ACHN (cell line): Measurements from ENCODE around the gene UAP1L1.

Source experiments
- DNase-seq: peaks from one replicate; pipeline ENCODE4 v3.0.0-alpha.2; 2015
- in situ Hi-C: cut with HindIII; loops from 2 replicates; pipeline ENCODE4 v1.10.0; 2017; ENCODE audit warnings: low sequenced_read_pairs, low pct_ligation_motif_present, low pct_unique_long_range_greater_than_20kb

The UAP1L1 gene

GRCh38 chr9:137083394-137084004, 6.2 kb downstream of the UAP1L1 start:
- in situ Hi-C loops, result no loop called here
- peak; percentile 96 for DNase-seq

GRCh38 chr9:137084526-137084925, 7.2 kb downstream of the UAP1L1 start:
- in situ Hi-C loops, result no loop called here
- DNase-seq, result no peak

- in situ Hi-C loops, result no loop called here
Observed at GRCh38 chr9:137085920-137086530, 8.7 kb downstream of the UAP1L1 start.

GRCh38 chr9:137086531-137087408, 9.5 kb downstream of the UAP1L1 start, which contains the start of gene MAN1B1:
MAN1B1 (plus strand) TSS chr9:137086985; CDS start chr9:137087000, 15 bp downstream.
- in situ Hi-C loops, result no loop called here
- DNase-seq, result peak; percentile 97

More at GRCh38 chr9:137085920-137086530, 8.7 kb downstream of the UAP1L1 start:
- DNase-seq, result peak; percentile 24

GRCh38 chr9:137087409-137087925, 10.2 kb downstream of the UAP1L1 start:
- DNase-seq, result no peak

GRCh38 chr9:137088121-137088520, 10.8 kb downstream of the UAP1L1 start:
- DNase-seq, result no peak
- in situ Hi-C loops, result no loop called here

More at GRCh38 chr9:137087409-137087925, 10.2 kb downstream of the UAP1L1 start:
- in situ Hi-C loops, result no loop called here

- no peak for DNase-seq
- in situ Hi-C loops, result no loop called here
Observed at GRCh38 chr9:137089232-137089947, 12.1 kb downstream of the UAP1L1 start.

GRCh38 chr9:137095664-137096517, 18.6 kb downstream of the UAP1L1 start:
- in situ Hi-C loops, result no loop called here
- no peak for DNase-seq

DNA sequence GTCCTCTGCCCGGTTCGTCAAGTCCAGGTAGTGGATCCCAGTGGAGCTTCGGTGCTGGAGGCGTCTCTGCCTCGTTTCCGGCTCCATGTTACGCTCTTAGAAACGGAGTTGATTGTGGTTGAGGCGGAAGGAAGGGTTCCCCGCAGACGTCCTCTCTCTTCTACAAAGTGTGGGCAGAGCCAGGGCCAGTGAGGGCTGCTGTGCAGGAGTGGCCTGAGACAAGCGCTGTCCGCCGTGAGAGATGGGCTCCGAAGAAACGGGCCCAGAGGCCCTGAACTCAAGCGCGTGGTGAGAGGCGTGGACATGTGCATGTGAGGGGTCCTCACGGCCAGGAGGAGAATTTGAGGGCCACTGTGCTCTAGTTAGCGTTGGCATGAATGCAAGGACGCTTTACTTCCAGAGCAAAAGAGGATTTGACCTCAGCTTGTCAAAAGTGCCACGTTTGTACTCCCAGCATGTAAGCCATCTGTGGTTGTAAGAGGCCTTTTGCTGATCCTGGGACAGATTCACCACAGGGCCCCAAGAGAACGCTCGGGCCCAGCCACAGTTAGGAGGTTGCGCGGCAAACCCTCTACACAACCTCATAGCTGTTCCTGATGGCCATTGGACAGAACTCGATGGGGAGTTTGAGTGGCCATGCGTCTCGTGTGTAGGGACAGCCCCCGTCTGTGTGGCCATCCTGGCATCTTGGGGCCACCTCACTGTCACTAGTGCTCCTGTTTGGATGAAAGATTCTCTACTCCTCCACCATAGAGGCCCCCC, 19.6 kb downstream of the UAP1L1 start:
- in situ Hi-C loops, result no loop called here

GRCh38 chr9:137097761-137098462, 20.6 kb downstream of the UAP1L1 start:
- DNase-seq, result no peak
- in situ Hi-C loops, result no loop called here

More for the DNA sequence above, 19.6 kb downstream of the UAP1L1 start:
- no peak for DNase-seq

- no peak for DNase-seq
- in situ Hi-C loops, result no loop called here
Observed at GRCh38 chr9:137099231-137099630, 21.9 kb downstream of the UAP1L1 start.

DNA sequence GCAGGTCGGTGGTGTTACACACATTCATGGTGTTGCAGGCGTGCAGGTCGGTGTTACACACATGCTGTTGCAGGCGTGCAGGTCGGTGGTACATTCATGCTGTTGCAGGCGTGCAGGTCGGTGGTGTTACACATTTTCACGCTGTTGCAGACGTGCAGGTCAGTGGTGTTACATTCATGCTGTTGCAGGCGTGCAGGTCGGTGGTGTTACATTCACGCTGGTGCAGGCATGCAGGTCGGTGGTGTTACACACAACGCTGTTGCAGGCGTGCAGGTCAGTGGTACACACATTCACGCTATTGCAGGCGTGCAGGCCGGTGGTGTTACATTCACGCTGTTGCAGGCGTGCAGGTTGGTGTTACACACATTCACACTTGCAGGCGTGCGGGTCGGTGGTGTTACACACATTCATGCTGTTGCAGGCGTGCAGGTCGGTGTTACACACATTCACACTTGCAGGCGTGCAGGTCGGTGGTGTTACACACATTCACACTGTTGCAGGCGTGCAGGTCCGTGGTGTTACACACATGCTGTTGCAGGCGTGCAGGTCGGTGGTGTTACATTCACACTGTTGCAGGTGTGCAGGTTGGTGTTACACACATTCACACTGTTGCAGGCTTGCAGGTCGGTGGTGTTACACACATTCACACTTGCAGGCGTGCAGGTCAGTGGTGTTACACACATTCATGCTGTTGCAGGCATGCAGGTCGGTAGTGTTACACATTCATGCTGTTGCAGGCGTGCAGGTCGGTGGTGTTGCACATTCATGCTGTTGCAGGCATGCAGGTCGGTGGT, 26.1 kb downstream of the UAP1L1 start:
- in situ Hi-C loops, result no loop called here
- no peak for DNase-seq

DNA sequence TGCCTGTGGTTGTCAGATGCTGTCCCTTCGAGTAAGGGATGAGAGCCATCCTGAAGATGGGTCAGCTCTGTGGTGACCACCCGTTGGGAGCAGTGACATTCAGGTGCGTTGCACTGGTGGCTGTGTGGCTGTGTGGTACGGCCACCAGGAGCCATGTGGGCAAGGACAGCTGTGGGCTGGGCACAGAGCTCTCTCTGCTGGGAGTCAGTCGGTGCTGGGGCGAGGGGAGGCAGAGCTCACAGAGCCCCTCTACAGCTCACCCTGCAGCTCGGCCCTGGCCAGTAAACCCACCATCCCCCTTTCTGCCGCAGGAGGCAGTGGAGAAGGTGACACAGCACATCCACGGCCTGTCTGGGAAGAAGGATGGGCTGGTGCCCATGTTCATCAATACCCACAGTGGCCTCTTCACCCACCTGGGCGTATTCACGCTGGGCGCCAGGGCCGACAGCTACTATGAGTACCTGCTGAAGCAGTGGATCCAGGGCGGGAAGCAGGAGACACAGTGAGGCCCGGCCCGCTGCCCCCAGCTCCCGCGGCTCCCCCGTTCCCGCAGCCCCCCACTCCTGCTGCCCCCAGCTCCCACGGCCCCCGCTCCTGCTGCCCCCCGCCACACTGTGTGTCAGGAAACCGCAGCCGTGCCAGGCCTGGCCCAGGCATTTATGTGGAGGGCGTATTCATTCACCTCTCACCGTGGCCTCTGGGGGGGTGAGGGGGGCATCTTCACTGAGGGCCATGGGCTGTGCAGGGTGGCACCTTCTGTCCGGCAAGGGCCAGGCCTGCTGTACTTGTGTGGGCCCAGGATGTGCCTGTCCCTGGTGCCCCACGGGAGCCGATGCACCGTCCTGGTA, 28.7 kb downstream of the UAP1L1 start:
- in situ Hi-C loops, result no loop called here
- no peak for DNase-seq

DNA sequence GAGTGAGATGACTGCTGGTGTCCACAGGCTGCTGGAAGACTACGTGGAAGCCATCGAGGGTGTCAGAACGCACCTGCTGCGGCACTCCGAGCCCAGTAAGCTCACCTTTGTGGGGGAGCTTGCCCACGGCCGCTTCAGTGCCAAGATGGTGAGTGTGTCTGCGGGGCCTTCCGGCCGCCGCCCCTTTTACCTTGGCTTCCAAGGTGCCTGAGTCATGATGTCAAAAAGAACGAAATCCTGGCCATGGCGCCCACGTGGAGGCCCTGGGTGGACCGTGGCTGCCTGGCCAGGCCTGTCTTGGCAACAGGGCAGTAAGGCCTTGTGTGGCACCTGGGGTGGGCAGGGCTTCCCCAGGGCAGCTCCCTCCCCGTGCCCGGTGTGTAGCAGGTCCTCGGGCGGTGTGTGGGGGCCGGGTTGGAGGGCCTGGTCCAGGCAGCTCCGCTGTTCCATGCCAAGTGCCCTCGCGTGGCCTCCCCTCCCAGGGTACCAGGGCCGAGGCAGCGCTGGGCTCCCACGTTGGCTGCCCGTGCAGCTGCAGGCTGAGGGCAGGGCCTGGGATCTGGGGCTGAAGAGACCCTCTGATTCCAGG, 29.4 kb downstream of the UAP1L1 start:
- in situ Hi-C loops, result no loop called here
- no peak for DNase-seq
